HEK293 (cell line): Measurements from ENCODE around the gene VPS50.

ENCODE experiments used
- CTCF ChIA-PET: fragments of 350-600 bp; formaldehyde crosslinking; extraction: SDS; loops from one replicate; lab custom pipeline; 2021; ENCODE audit warnings: antibody characterized with exemption; lab: Yijun Ruan, JAX
- POLR2A ChIA-PET: fragments of 300-600 bp; formaldehyde crosslinking; extraction: SDS; loops from one replicate; lab custom pipeline; 2020; ENCODE audit warnings: antibody characterized with exemption, inconsistent platforms; lab: Yijun Ruan, JAX
- H3K27ac ChIP-seq: fragments of 200-500 bp; sonication (Bioruptor generic); 2 replicates; pipeline ENCODE4 v1.5.1; 2014; ENCODE audit warnings: low read depth, low read length, control low read depth, inconsistent platforms; ENCODE audit errors: extremely low read depth
- H3K36me3 ChIP-seq, 2 experiments: fragments of 200-500 bp in 1 of 2; sonication (Bioruptor generic) in 1 of 2; 1 replicate in 1 of 2; 2 replicates in 1 of 2; pipeline ENCODE4 v1.5.1; 2014 to 2017; ENCODE audit warnings: inconsistent platforms in 2 of 2, low read length in 2 of 2; ENCODE audit not compliant: control insufficient read depth in 2 of 2, insufficient read depth in 1 of 2
- H3K4me1 ChIP-seq: fragments of 200-500 bp; sonication (Bioruptor generic); 2 replicates; pipeline ENCODE4 v1.5.1; 2014; ENCODE audit warnings: mild to moderate bottlenecking, low read length, inconsistent platforms; ENCODE audit not compliant: control insufficient read depth, insufficient read depth
- H3K4me3 ChIP-seq: 2 replicates; pipeline ENCODE4 v1.5.1; 2011; ENCODE audit warnings: low read depth, mild to moderate bottlenecking, control low read depth, low read length, moderate library complexity
- H3K9me3 ChIP-seq: fragments of 200-500 bp; sonication (Bioruptor generic); 2 replicates; pipeline ENCODE4 v1.5.1; 2014; ENCODE audit warnings: low read depth, low read length, inconsistent platforms; ENCODE audit not compliant: control insufficient read depth, insufficient read depth
- AEBP2 ChIP-seq: fragments of 450-650 bp; formaldehyde crosslinking; IDR thresholded peaks from 2 replicates; pipeline ENCODE4 v1.5.1; 2016; ENCODE audit warnings: missing biosample characterization, missing genetic modification characterization, borderline replicate concordance
- EGR2 ChIP-seq: fragments of 450-650 bp; formaldehyde crosslinking; IDR thresholded peaks from 2 replicates; pipeline ENCODE4 v1.5.1; 2016; ENCODE audit warnings: low read depth, missing biosample characterization, missing genetic modification characterization
- KLF17 ChIP-seq: fragments of 450-650 bp; formaldehyde crosslinking; IDR thresholded peaks from 2 replicates; pipeline ENCODE4 v1.5.1; 2016; ENCODE audit warnings: missing biosample characterization, missing genetic modification characterization
- KLF8 ChIP-seq: fragments of 450-650 bp; formaldehyde crosslinking; IDR thresholded peaks from 2 replicates; pipeline ENCODE4 v1.5.1; 2016; ENCODE audit warnings: missing biosample characterization, missing genetic modification characterization
- MEIS1 ChIP-seq: sonication (generic); formaldehyde crosslinking; IDR thresholded peaks from 2 replicates; pipeline ENCODE4 v1.8.1; 2022; ENCODE audit warnings: missing genetic modification reagents, mild to moderate bottlenecking, borderline replicate concordance
- SCRT2 ChIP-seq: fragments of 450-650 bp; formaldehyde crosslinking; IDR thresholded peaks from 2 replicates; pipeline ENCODE4 v1.5.1; 2016; ENCODE audit warnings: missing biosample characterization, missing genetic modification characterization
- SETDB1 ChIP-seq: IDR thresholded peaks from one replicate; pipeline ENCODE4 v1.6.1; 2017; ENCODE audit warnings: mild to moderate bottlenecking, low read length, moderate library complexity, mixed read lengths; ENCODE audit not compliant: insufficient read length
- SP7 ChIP-seq: fragments of 450-650 bp; formaldehyde crosslinking; IDR thresholded peaks from 2 replicates; pipeline ENCODE4 v1.5.1; 2016; ENCODE audit warnings: missing biosample characterization, missing genetic modification characterization
- TRIM28 ChIP-seq: IDR thresholded peaks from 2 replicates; pipeline ENCODE4 v1.6.1; 2011; ENCODE audit warnings: low read length, control low read depth, borderline replicate concordance
- ZBTB48 ChIP-seq: fragments of 450-650 bp; formaldehyde crosslinking; IDR thresholded peaks from 2 replicates; pipeline ENCODE4 v1.5.1; 2016; ENCODE audit warnings: missing biosample characterization, missing genetic modification characterization
- ZBTB6 ChIP-seq: fragments of 450-650 bp; formaldehyde crosslinking; IDR thresholded peaks from 2 replicates; pipeline ENCODE4 v1.5.1; 2017; ENCODE audit warnings: missing biosample characterization, missing genetic modification characterization
- ZFP41 ChIP-seq: fragments of 450-650 bp; formaldehyde crosslinking; IDR thresholded peaks from 2 replicates; pipeline ENCODE4 v1.5.1; 2016; ENCODE audit warnings: missing biosample characterization, missing genetic modification characterization, borderline replicate concordance
- ZNF280C ChIP-seq: fragments of 450-650 bp; formaldehyde crosslinking; IDR thresholded peaks from 2 replicates; pipeline ENCODE4 v1.5.1; 2016; ENCODE audit warnings: missing biosample characterization, missing genetic modification characterization
- ZNF302 ChIP-seq: fragments of 450-650 bp; formaldehyde crosslinking; IDR thresholded peaks from 2 replicates; pipeline ENCODE4 v1.5.1; 2016; ENCODE audit warnings: missing biosample characterization, missing genetic modification characterization, low read depth
- ZNF311 ChIP-seq: fragments of 450-650 bp; formaldehyde crosslinking; IDR thresholded peaks from 2 replicates; pipeline ENCODE4 v1.5.1; 2017; ENCODE audit warnings: missing biosample characterization, missing genetic modification characterization, borderline replicate concordance
- ZNF324 ChIP-seq: fragments of 450-650 bp; formaldehyde crosslinking; IDR thresholded peaks from 2 replicates; pipeline ENCODE4 v1.5.1; 2016; ENCODE audit warnings: missing biosample characterization, missing genetic modification characterization
- ZNF350 ChIP-seq: fragments of 450-650 bp; formaldehyde crosslinking; IDR thresholded peaks from 2 replicates; pipeline ENCODE4 v1.5.0; 2017; ENCODE audit warnings: missing biosample characterization, mild to moderate bottlenecking, missing genetic modification characterization
- ZNF501 ChIP-seq: fragments of 450-650 bp; formaldehyde crosslinking; IDR thresholded peaks from 2 replicates; pipeline ENCODE4 v1.5.1; 2016; ENCODE audit warnings: missing biosample characterization, missing genetic modification characterization
- ZNF513 ChIP-seq: fragments of 450-650 bp; IDR thresholded peaks from 2 replicates; pipeline ENCODE4 v1.5.1; 2018; ENCODE audit warnings: missing biosample characterization, missing genetic modification characterization
- ZNF529 ChIP-seq: fragments of 450-650 bp; formaldehyde crosslinking; IDR thresholded peaks from 2 replicates; pipeline ENCODE4 v1.5.1; 2017; ENCODE audit warnings: missing genetic modification characterization, missing biosample characterization; ENCODE audit not compliant: insufficient replicate concordance
- ZNF548 ChIP-seq: fragments of 450-650 bp; formaldehyde crosslinking; IDR thresholded peaks from 2 replicates; pipeline ENCODE4 v1.5.1; 2016; ENCODE audit warnings: missing biosample characterization, missing genetic modification characterization
- ZNF560 ChIP-seq: fragments of 450-650 bp; formaldehyde crosslinking; IDR thresholded peaks from 2 replicates; pipeline ENCODE4 v1.5.1; 2017; ENCODE audit warnings: missing biosample characterization, missing genetic modification characterization, borderline replicate concordance
- ZNF623 ChIP-seq: fragments of 450-650 bp; formaldehyde crosslinking; IDR thresholded peaks from 2 replicates; pipeline ENCODE4 v1.5.1; 2016; ENCODE audit warnings: missing biosample characterization, missing genetic modification characterization
- ZNF626 ChIP-seq: fragments of 450-650 bp; sonication (Bioruptor Pico); formaldehyde crosslinking; IDR thresholded peaks from 2 replicates; pipeline ENCODE4 v1.5.1; 2018; ENCODE audit warnings: missing biosample characterization, missing genetic modification characterization, inconsistent platforms
- ZNF660 ChIP-seq: fragments of 450-650 bp; IDR thresholded peaks from 2 replicates; pipeline ENCODE4 v1.5.1; 2018; ENCODE audit warnings: missing biosample characterization, mild to moderate bottlenecking, missing genetic modification characterization
- ZNF670 ChIP-seq: fragments of 450-650 bp; formaldehyde crosslinking; IDR thresholded peaks from 2 replicates; pipeline ENCODE4 v1.5.1; 2016; ENCODE audit warnings: missing biosample characterization, missing genetic modification characterization, low read depth
- ZNF76 ChIP-seq: fragments of 450-650 bp; formaldehyde crosslinking; IDR thresholded peaks from 2 replicates; pipeline ENCODE4; 2016; ENCODE audit warnings: low read depth, missing biosample characterization, missing genetic modification characterization, borderline replicate concordance
- ZNF830 ChIP-seq: fragments of 450-650 bp; IDR thresholded peaks from 2 replicates; pipeline ENCODE4 v1.5.0; 2018; ENCODE audit warnings: missing biosample characterization, missing genetic modification characterization, low read depth, mild to moderate bottlenecking, moderate library complexity
- ZSCAN4 ChIP-seq: fragments of 450-650 bp; formaldehyde crosslinking; IDR thresholded peaks from 2 replicates; pipeline ENCODE4 v1.5.1; 2017; ENCODE audit warnings: missing biosample characterization, missing genetic modification characterization

VPS50 gene

GRCh38 chr7:93352881-93353280 is 120.7 kb downstream of the VPS50 start:
- CTCF ChIA-PET = interaction anchor here (1.1 kb wide), 1 partner anchor 19 kb away, joined by 3 read pairs; no protein-coding TSS in a partner anchor

GRCh38 chr7:93354815-93355214 is 122.6 kb downstream of the VPS50 start:
- POLR2A ChIA-PET = no interaction called here
- no peaks in the 10 kb centered on the region for H3K9me3 ChIP-seq
- H3K36me3 ChIP-seq = no peaks in the 10 kb centered on the region
- CTCF ChIA-PET = interaction anchor here (0.6 to 1.9 kb wide), 2 partner anchors 20 to 109 kb away, joined by 3 to 10 read pairs; no protein-coding TSS in a partner anchor
- H3K4me1 ChIP-seq = peaks cover 4% of the 10 kb centered on the region
- H3K4me3 ChIP-seq = no peak overlapping the region
- no peak overlapping the region for H3K27ac ChIP-seq
- no peak for TF ChIP-seq ZNF660 (tag by site-specific recombination)
- no peak for TF ChIP-seq ZNF302
- TF ChIP-seq SCRT2 = no peak
- TF ChIP-seq AEBP2 (tag by site-specific recombination) = no peak
- TF ChIP-seq ZNF311 (tag by site-specific recombination) = no peak
- TF ChIP-seq ZBTB48 (tag by site-specific recombination) = no peak
- TF ChIP-seq ZNF560 (tag by site-specific recombination) = no peak
- no peak for TF ChIP-seq ZFP41 (tag by site-specific recombination)
- TF ChIP-seq ZNF830 = no peak
- no peak for TF ChIP-seq KLF17
- TF ChIP-seq ZNF350 (tag by site-specific recombination) = no peak
- no peak for TF ChIP-seq ZSCAN4
- no peak for TF ChIP-seq ZNF501 (tag by site-specific recombination)
- no peak for TF ChIP-seq ZNF626

More at GRCh38 chr7:93352881-93353280, 120.7 kb downstream of the VPS50 start:
- Histone ChIP-seq H3K4me1 (no peaks in the 10 kb centered on the region), H3K4me3 (no peak overlapping the region), H3K36me3 (no peaks in the 10 kb centered on the region), H3K9me3 (no peaks in the 10 kb centered on the region), H3K27ac (no peak overlapping the region)
- no peak for TF ChIP-seq ZNF623 (tag by site-specific recombination)
- TF ChIP-seq KLF8 (tag by site-specific recombination) = no peak
- TF ChIP-seq ZNF529 (tag by site-specific recombination) = no peak
- no peak for TF ChIP-seq ZBTB6
- TF ChIP-seq ZNF280C = no peak
- TF ChIP-seq ZNF324 = no peak
- no peak for TF ChIP-seq ZNF76 (tag by site-specific recombination)
- no peak for TF ChIP-seq TRIM28
- TF ChIP-seq SP7 (tag by site-specific recombination) = no peak
- TF ChIP-seq ZFP41 (tag by site-specific recombination) = no peak
- no peak for TF ChIP-seq SETDB1
- no peak for TF ChIP-seq MEIS1 (CRISPR knock-in tag)
- no peak for TF ChIP-seq EGR2 (tag by site-specific recombination)
- no peak for TF ChIP-seq ZNF513 (tag by site-specific recombination)
- no peak for TF ChIP-seq ZNF670 (tag by site-specific recombination)
- no peak for TF ChIP-seq ZNF548 (tag by site-specific recombination)
- POLR2A ChIA-PET = no interaction called here
